Measurements from ENCODE around the gene SULF2. TPM values are rescaled to one million over a fixed set of nuclear protein-coding genes. Genes with fewer than 3 reads are reported as not detected.

The SULF2 gene
- total and polyA plus RNA-seq, 2 of the 13 experiments (the other 11 are each of a cell fraction or from before 2014, with no cell fraction given), result 7.2 to 50.9 TPM

DNA sequence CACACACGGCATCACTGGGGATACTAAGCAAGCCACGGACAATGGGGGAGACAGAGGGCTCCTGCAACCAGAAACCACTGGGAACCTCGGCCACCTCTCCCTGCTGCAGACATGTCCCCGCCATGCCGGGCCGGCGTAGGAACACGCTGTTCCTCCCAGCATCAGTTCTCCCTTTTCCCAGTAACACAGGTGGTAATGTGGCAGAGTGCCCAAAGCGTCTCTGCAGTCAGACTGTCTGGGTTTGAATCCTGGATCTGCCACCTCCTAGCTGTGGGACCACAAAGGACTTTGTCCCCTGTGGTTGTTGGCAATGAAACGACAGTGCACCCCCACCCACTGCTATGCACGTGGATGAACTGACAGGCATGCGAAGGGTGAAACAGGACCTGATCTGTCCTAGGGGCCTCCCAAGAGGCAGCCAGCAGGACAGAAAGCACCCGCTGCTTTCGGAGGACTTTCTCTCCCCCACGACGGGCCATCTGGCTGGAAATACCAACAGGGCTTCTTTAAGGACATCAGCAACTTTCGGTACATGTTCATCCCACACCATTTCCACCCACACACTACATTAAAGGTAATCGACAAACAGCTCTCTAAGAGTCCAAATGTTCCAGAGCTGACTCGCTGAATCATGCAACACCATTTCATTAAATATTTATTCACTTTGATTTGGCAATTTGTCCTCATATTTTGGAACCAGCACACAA lies 74.1 kb downstream of the SULF2 start (continued):
- TF ChIP-seq, protein P1, sequence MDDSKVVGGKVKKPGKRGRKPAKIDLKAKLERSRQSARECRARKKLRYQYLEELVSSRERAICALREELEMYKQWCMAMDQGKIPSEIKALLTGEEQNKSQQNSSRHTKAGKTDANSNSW (CRISPR knock-in tag; IDR thresholded peaks at IDR 0.05; ENCODE audit: borderline replicate concordance), result no peak
- TF ChIP-seq GTF2F1 (IDR thresholded peaks at IDR 0.05; ENCODE audit: low read length), result no peak
- no peak for TF ChIP-seq TAF15 (IDR thresholded peaks at IDR 0.05; ENCODE audit: low read depth, low read length, poor library complexity, severe bottlenecking)
- TF ChIP-seq ZNF788 (CRISPR knock-in tag; IDR thresholded peaks at IDR 0.05; ENCODE audit: borderline replicate concordance), result peak; percentile 73; the same call in 1 of the 2 replicates
- TF ChIP-seq ZSCAN30 (CRISPR knock-in tag; IDR thresholded peaks at IDR 0.05), result no peak
- TF ChIP-seq, protein P2, sequence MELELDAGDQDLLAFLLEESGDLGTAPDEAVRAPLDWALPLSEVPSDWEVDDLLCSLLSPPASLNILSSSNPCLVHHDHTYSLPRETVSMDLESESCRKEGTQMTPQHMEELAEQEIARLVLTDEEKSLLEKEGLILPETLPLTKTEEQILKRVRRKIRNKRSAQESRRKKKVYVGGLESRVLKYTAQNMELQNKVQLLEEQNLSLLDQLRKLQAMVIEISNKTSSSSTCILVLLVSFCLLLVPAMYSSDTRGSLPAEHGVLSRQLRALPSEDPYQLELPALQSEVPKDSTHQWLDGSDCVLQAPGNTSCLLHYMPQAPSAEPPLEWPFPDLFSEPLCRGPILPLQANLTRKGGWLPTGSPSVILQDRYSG (CRISPR knock-in tag; IDR thresholded peaks at IDR 0.05), result no peak
- TF ChIP-seq ZNF143 (CRISPR knock-in tag; IDR thresholded peaks at IDR 0.05), result 0 out of 2 replicates have a peak, but pooled peaks have one; percentile 19
- TF ChIP-seq ZNF350 (CRISPR knock-in tag; IDR thresholded peaks at IDR 0.05; ENCODE audit: borderline replicate concordance, low read depth), result no peak
- TF ChIP-seq NR2C2 (CRISPR knock-in tag; IDR thresholded peaks at IDR 0.05; ENCODE audit: borderline replicate concordance), result peak; percentile 47; the same call in 1 of the 2 replicates
- no peak for TF ChIP-seq TAF1 (CRISPR knock-in tag; IDR thresholded peaks at IDR 0.05)
- TF ChIP-seq FIP1L1 (IDR thresholded peaks at IDR 0.05; ENCODE audit: borderline replicate concordance, insufficient read depth, low read depth, low read length), result no peak
- TF ChIP-seq NONO (IDR thresholded peaks at IDR 0.05), result no peak
- TF ChIP-seq NONO (CRISPR knock-in tag; conservative IDR thresholded peaks at IDR 0.05), result peak; percentile 92
- no peak for TF ChIP-seq ZFYVE20 (CRISPR knock-in tag; IDR thresholded peaks at IDR 0.05; ENCODE audit: borderline replicate concordance, low read depth)
- TF ChIP-seq STAG1 (CRISPR knock-in tag; IDR thresholded peaks at IDR 0.05), result no peak
- TF ChIP-seq KDM3A (CRISPR knock-in tag; IDR thresholded peaks at IDR 0.05; ENCODE audit: low read depth), result peak; percentile 84; the same call in 1 of the 2 replicates
- no peak for TF ChIP-seq ISL2 (CRISPR knock-in tag; IDR thresholded peaks at IDR 0.05)
- TF ChIP-seq CENPBD1 (CRISPR knock-in tag; IDR thresholded peaks at IDR 0.05; ENCODE audit: borderline replicate concordance, low read depth), result no peak
- TF ChIP-seq ZNF891 (CRISPR knock-in tag; IDR thresholded peaks at IDR 0.05), result peak; percentile 33; the same call in 1 of the 2 replicates
- no peak for TF ChIP-seq MAF1 (CRISPR knock-in tag; IDR thresholded peaks at IDR 0.05; ENCODE audit: borderline replicate concordance)
- no peak for TF ChIP-seq ZNF781 (CRISPR knock-in tag; IDR thresholded peaks at IDR 0.05; ENCODE audit: borderline replicate concordance, not compliant biosample characterization)
- peak; percentile 65; the same call in 1 of the 2 replicates for TF ChIP-seq HIVEP1 (CRISPR knock-in tag; IDR thresholded peaks at IDR 0.05)
- TF ChIP-seq, protein P3, sequence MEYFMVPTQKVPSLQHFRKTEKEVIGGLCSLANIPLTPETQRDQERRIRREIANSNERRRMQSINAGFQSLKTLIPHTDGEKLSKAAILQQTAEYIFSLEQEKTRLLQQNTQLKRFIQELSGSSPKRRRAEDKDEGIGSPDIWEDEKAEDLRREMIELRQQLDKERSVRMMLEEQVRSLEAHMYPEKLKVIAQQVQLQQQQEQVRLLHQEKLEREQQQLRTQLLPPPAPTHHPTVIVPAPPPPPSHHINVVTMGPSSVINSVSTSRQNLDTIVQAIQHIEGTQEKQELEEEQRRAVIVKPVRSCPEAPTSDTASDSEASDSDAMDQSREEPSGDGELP (IDR thresholded peaks at IDR 0.05; ENCODE audit: borderline replicate concordance, low read depth), result peak; percentile 70
- TF ChIP-seq ZNF839 (CRISPR knock-in tag; IDR thresholded peaks at IDR 0.05; ENCODE audit: borderline replicate concordance), result peak; percentile 78; the same call in 1 of the 2 replicates
- peak; percentile 95 for TF ChIP-seq SKI (IDR thresholded peaks at IDR 0.05; ENCODE audit: partially characterized antibody)
- TF ChIP-seq ZKSCAN5 (CRISPR knock-in tag; IDR thresholded peaks at IDR 0.05), result no peak
- TF ChIP-seq FLYWCH1 (CRISPR knock-in tag; IDR thresholded peaks at IDR 0.05), result no peak
- peak; percentile 74 for TF ChIP-seq ZKSCAN1 (IDR thresholded peaks at IDR 0.05; ENCODE audit: low read length)

Measured in HepG2 (cell line).